Activated gamma-delta T cell treated with Interleukin-2 at 50 U/mL for 16 hours (primary cell): ENCODE data around the gene HBQ1.
A peak's percentile ranks its signal among the peaks of the same experiment; 100 is the strongest.
"Not testable (repeated sequence)": the region's sequence is repeated elsewhere in the genome, so short reads cannot be mapped to it uniquely, and the experiment has no call there.

Experiments
- DNase-seq: peaks from one replicate; pipeline ENCODE4 v3.0.0-alpha.2; 2020

Gene HBQ1

GRCh38 chr16:180101-180675 lies at the start of gene HBQ1:
TSS of gene HBQ1 (plus strand) at chr16:180459. CDS start at chr16:180487, 28 bp downstream.
- DNase-seq, result peak; percentile 27

- no peak for DNase-seq
Measured at GRCh38 chr16:130533-131173, 49.6 kb upstream of the HBQ1 start.

- no peak for DNase-seq
Measured at GRCh38 chr16:132120-132519, 48.1 kb upstream of the HBQ1 start.

- DNase-seq, result no peak
Measured at GRCh38 chr16:133716-134115, 46.5 kb upstream of the HBQ1 start.

- peak; percentile 19 for DNase-seq
Measured at GRCh38 chr16:138049-138417, 42.2 kb upstream of the HBQ1 start.

GRCh38 chr16:140175-140857 lies 39.9 kb upstream of the HBQ1 start:
- DNase-seq, result no peak

- DNase-seq, result no peak
Measured at GRCh38 chr16:142405-142967, 37.8 kb upstream of the HBQ1 start.

GRCh38 chr16:143047-143446 lies 37.2 kb upstream of the HBQ1 start:
- no peak for DNase-seq

GRCh38 chr16:143456-143855 lies 36.8 kb upstream of the HBQ1 start:
- no peak for DNase-seq

GRCh38 chr16:144797-145252 lies 35.4 kb upstream of the HBQ1 start:
- no peak for DNase-seq

GRCh38 chr16:146646-147045 lies 33.6 kb upstream of the HBQ1 start:
- DNase-seq, result no peak

GRCh38 chr16:149024-149660 lies 31.1 kb upstream of the HBQ1 start:
- DNase-seq, result no peak

GRCh38 chr16:152141-153128 lies 27.8 kb upstream of the HBQ1 start, which contains the start of gene HBZ:
TSS of gene HBZ (plus strand) at chr16:152644. CDS start at chr16:152910, 266 bp downstream.
- no peak for DNase-seq

- not testable (repeated sequence) for DNase-seq
Measured at GRCh38 chr16:153129-153521, 27.1 kb upstream of the HBQ1 start.

GRCh38 chr16:153550-154216 lies 26.6 kb upstream of the HBQ1 start:
- not testable (repeated sequence) for DNase-seq

- DNase-seq, result no peak
Measured at GRCh38 chr16:154217-155030, 25.8 kb upstream of the HBQ1 start.

GRCh38 chr16:155031-155398 lies 25.2 kb upstream of the HBQ1 start:
- DNase-seq, result no peak

- DNase-seq, result no peak
Measured at GRCh38 chr16:159136-159849, 21.0 kb upstream of the HBQ1 start.

GRCh38 chr16:160242-160641 lies 20.0 kb upstream of the HBQ1 start:
- not testable (repeated sequence) for DNase-seq

- DNase-seq, result no peak
Measured at GRCh38 chr16:160691-161190, 19.5 kb upstream of the HBQ1 start.
